Panc1 (cell line): ENCODE data around the gene SLC27A1. TPM values are rescaled to one million over a fixed set of nuclear protein-coding genes. Genes with fewer than 3 reads are reported as not detected.
A peak's percentile ranks its signal among the peaks of the same experiment; 100 is the strongest.

Experiments
- ATAC-seq: fragments of 200-7000 bp; cut with Tn5 transposase; 2 replicates; pipeline ENCODE4 v1.9.1; 2020; ENCODE audit warnings: mild to moderate bottlenecking, moderate library complexity
- BruUV-seq: library from RNA; stranded (reverse); fragments of 400-500 nt; replicated peaks from 2 replicates; lab custom pipeline; 2021; lab: Mats Ljungman, UMichigan
- CTCF ChIA-PET: fragments of 300-600 bp; sonication (Branson Sonifier 250); formaldehyde crosslinking; loops from one replicate; lab custom pipeline; 2022; ENCODE audit warnings: antibody characterized with exemption; lab: Charles Lee
- POLR2A ChIA-PET: fragments of 300-600 bp; sonication (Branson Sonifier 250); formaldehyde crosslinking; loops from one replicate; lab custom pipeline; 2022; ENCODE audit warnings: antibody characterized with exemption; lab: Charles Lee
- DNase-seq: peaks from one replicate; pipeline ENCODE4 v3.0.0-alpha.2; 2010; ENCODE audit warnings: low read depth, low spot score
- H3K27ac ChIP-seq: 2 replicates; pipeline ENCODE4 v1.5.1; 2011; ENCODE audit warnings: mild to moderate bottlenecking, low read length, inconsistent platforms
- H3K27me3 ChIP-seq: fragments of 200-500 bp; sonication (Bioruptor generic); 2 replicates; pipeline ENCODE4 v1.6.0; 2014; ENCODE audit warnings: low read length, inconsistent platforms; ENCODE audit not compliant: control insufficient read depth, insufficient read depth
- H3K36me3 ChIP-seq: fragments of 200-500 bp; sonication (Bioruptor generic); 2 replicates; pipeline ENCODE4 v1.5.1; 2014; ENCODE audit warnings: inconsistent platforms, mild to moderate bottlenecking, low read length, moderate library complexity; ENCODE audit not compliant: control insufficient read depth, insufficient read depth
- H3K4me1 ChIP-seq: 2 replicates; pipeline ENCODE4 v1.5.1; 2011; ENCODE audit warnings: inconsistent platforms, mild to moderate bottlenecking, low read length, moderate library complexity; ENCODE audit not compliant: control insufficient read depth, insufficient read depth
- H3K4me3 ChIP-seq, 2 experiments: 2 replicates each; pipeline ENCODE4 v1.5.1; 2011 to 2012; ENCODE audit warnings: low read depth in 2 of 2, low read length in 2 of 2, mild to moderate bottlenecking in 2 of 2, inconsistent platforms in 1 of 2, moderate library complexity in 1 of 2
- H3K9me3 ChIP-seq: fragments of 200-500 bp; sonication (Bioruptor generic); 2 replicates; pipeline ENCODE4 v1.5.1; 2014; ENCODE audit warnings: low read depth, mild to moderate bottlenecking, inconsistent platforms, low read length, moderate library complexity; ENCODE audit not compliant: control insufficient read depth, insufficient read depth
- CTCF ChIP-seq: fragments of 450-650 bp; IDR thresholded peaks from 2 replicates; pipeline ENCODE4 v1.5.1; 2017; ENCODE audit warnings: mild to moderate bottlenecking
- POLR2AphosphoS5 ChIP-seq: IDR thresholded peaks from 2 replicates; pipeline ENCODE4 v1.6.1; 2012; ENCODE audit warnings: mild to moderate bottlenecking, low read depth, low read length, moderate library complexity
- REST ChIP-seq, 2 experiments: IDR thresholded peaks; 2 replicates each; pipeline ENCODE4 v1.6.1; 2011 to 2012; ENCODE audit warnings: low read depth in 2 of 2, control low read depth in 1 of 2, low read length in 1 of 2, mild to moderate bottlenecking in 1 of 2, moderate library complexity in 1 of 2; ENCODE audit not compliant: insufficient read depth in 1 of 2
- SIN3A ChIP-seq: IDR thresholded peaks from 2 replicates; pipeline ENCODE4 v1.6.1; 2012; ENCODE audit warnings: low read depth, mild to moderate bottlenecking, low read length, moderate library complexity, borderline replicate concordance; ENCODE audit not compliant: insufficient read depth
- TCF7L2 ChIP-seq: IDR thresholded peaks from 2 replicates; pipeline ENCODE4 v1.6.1; 2011; ENCODE audit warnings: mild to moderate bottlenecking, low read depth, low read length, inconsistent platforms
- in situ Hi-C: cut with HindIII; loops from 2 replicates; pipeline ENCODE4 v1.10.0; 2016; ENCODE audit warnings: low sequenced_read_pairs, low pct_unique_long_range_greater_than_20kb
- intact Hi-C: fragments of 100-400 bp; cut with micrococcal nuclease; formaldehyde crosslinking; loops from one replicate; pipeline ENCODE4 v1.10.0; 2022; ENCODE audit not compliant: unreplicated experiment
- total RNA-seq: library from RNA; stranded (reverse); gene quantifications from one replicate; pipeline ENCODE4 v1.2.1, GENCODE V29; 2021; ENCODE audit not compliant: unreplicated experiment

Gene SLC27A1
- total RNA-seq, 1 experiment from 2014 or later, result 5.4 TPM

DNA sequence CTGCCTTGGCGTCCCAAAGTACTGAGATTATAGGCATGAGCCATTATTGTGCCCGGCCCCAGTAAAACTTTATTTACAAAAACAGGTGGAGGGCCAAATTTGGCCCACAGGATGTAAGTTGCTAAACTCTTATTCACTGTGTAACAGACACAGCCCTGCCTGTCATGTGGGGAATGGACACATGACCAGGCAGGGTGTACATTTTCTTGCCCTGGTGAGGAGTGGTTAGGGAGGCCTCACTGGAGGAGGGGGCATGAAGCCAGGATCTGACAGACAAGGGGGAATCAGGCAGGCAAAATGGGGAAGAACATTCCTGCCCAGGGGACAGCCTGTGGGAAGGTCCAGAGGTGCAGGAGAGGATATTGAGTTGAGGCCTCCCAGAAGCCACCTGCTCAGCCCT is 33.7 kb downstream of the SLC27A1 start:
- intact Hi-C loops (no loop called here), in situ Hi-C loops (no loop called here)
- no peak overlapping the region for H3K4me3 ChIP-seq
- no peak overlapping the region for H3K27ac ChIP-seq
- no TSS peak for BruUV-seq
- POLR2A ChIA-PET, result no interaction called here
- no peaks in the 10 kb centered on the region for H3K9me3 ChIP-seq
- TF ChIP-seq REST (IDR thresholded peaks at IDR 0.05; ENCODE audit: insufficient read depth in 1 of 2, low read depth in 2 of 2, low read length in 1 of 2) (no peak), CTCF (no peak), POLR2AphosphoS5 (no peak), TCF7L2 (no peak), SIN3A (no peak)
- 0 out of 2 replicates have a peak, but pooled peaks have one; percentile 10 for ATAC-seq
- CTCF ChIA-PET, result no interaction called here
- no peaks in the 10 kb centered on the region; the same call in 1 of the 2 replicates for H3K4me1 ChIP-seq
- H3K27me3 ChIP-seq, result no peaks in the 10 kb centered on the region
- DNase-seq, result no peak
- H3K36me3 ChIP-seq, result no peaks in the 10 kb centered on the region

- ChIA-PET POLR2A (no interaction called here), CTCF (no interaction called here)
- BruUV-seq, result no TSS peak
- DNase-seq (no peak), ATAC-seq (0 out of 2 replicates have a peak, but pooled peaks have one; percentile 33)
- Histone ChIP-seq H3K36me3 (no peaks in the 10 kb centered on the region), H3K27me3 (no peaks in the 10 kb centered on the region), H3K4me3 (no peak overlapping the region), H3K4me1 (no peaks in the 10 kb centered on the region; the same call in 1 of the 2 replicates), H3K9me3 (no peaks in the 10 kb centered on the region), H3K27ac (no peak overlapping the region)
- intact Hi-C loops, result no loop called here
- TF ChIP-seq REST (IDR thresholded peaks at IDR 0.05; ENCODE audit: insufficient read depth in 1 of 2, low read depth in 2 of 2, low read length in 1 of 2) (no peak), CTCF (no peak), SIN3A (no peak), POLR2AphosphoS5 (no peak), TCF7L2 (no peak)
- in situ Hi-C loops, result no loop called here
Observed at GRCh38 chr19:17504456-17504855, 34.1 kb downstream of the SLC27A1 start.
